Thymus (tissue), 11 donors: ENCODE measurements around the gene UVSSA. TPM values are rescaled to one million over a fixed set of nuclear protein-coding genes. Genes with fewer than 3 reads are reported as not detected.

ENCODE experiments used
- DNase-seq, 9 donors: peaks; one replicate each; pipeline ENCODE4 v3.0.0-alpha.2; 2013; ENCODE audit warnings: low spot score in 9 of 9, low read depth in 6 of 9, missing footprints in 1 of 9
- H3K27ac ChIP-seq, 2 donors: one replicate each; pipeline ENCODE4 v1.5.1; 2013; ENCODE audit warnings: control low read depth in 1 of 2, low read depth in 1 of 2, low read length in 1 of 2, mild to moderate bottlenecking in 1 of 2, moderate library complexity in 1 of 2
- H3K27me3 ChIP-seq, 2 donors: one replicate each; pipeline ENCODE4 v1.5.1; 2013; ENCODE audit warnings: low read length in 1 of 2; ENCODE audit not compliant: control insufficient read depth in 2 of 2, insufficient read depth in 1 of 2
- H3K36me3 ChIP-seq, 2 donors: one replicate each; pipeline ENCODE4 v1.5.1; 2013; ENCODE audit warnings: low read length in 1 of 2, mild to moderate bottlenecking in 1 of 2, moderate library complexity in 1 of 2; ENCODE audit not compliant: control insufficient read depth in 2 of 2, insufficient read depth in 2 of 2
- H3K4me1 ChIP-seq, 2 donors: one replicate each; pipeline ENCODE4 v1.5.1; 2013; ENCODE audit warnings: low read length in 2 of 2; ENCODE audit not compliant: control insufficient read depth in 2 of 2, insufficient read depth in 2 of 2
- H3K4me3 ChIP-seq, 2 donors: one replicate each; pipeline ENCODE4 v1.5.1; 2013; ENCODE audit warnings: low read length in 2 of 2, control low read depth in 1 of 2, mild to moderate bottlenecking in 1 of 2
- H3K9me3 ChIP-seq, 2 donors: one replicate each; pipeline ENCODE4 v1.5.1; 2013; ENCODE audit warnings: low read length in 1 of 2, mild to moderate bottlenecking in 1 of 2; ENCODE audit not compliant: control insufficient read depth in 2 of 2, insufficient read depth in 1 of 2
- WGBS: extraction: QIAGEN DNeasy Blood & Tissue Kit; methylation state at CpG from one replicate; pipeline ENCODE4 v1.1.7; 2013; 5-methylcytosine and 5-hydroxymethylcytosine counted together
- polyA plus RNA-seq: library from polyadenylated mRNA; stranded (reverse); fragments of 200-250 nt; gene quantifications from one replicate; pipeline ENCODE4 v1.2.3, GENCODE V29; 2013
- total RNA-seq: library from RNA; stranded (reverse); fragments of 120-200 nt; gene quantifications from one replicate; pipeline ENCODE4 v1.2.4, GENCODE V29; 2013
- donor health status: healthy.

UVSSA gene
- total and polyA plus RNA-seq, 2 donors = 3.9 to 15.4 TPM

- Histone ChIP-seq H3K27me3 (no peaks in the 10 kb centered on the region), H3K27ac (peak overlapping the region; percentile 79 to 88), H3K4me3 (peak overlapping the region; percentile 77 to 85), H3K9me3 (peaks cover 0 to under 1% of the 10 kb centered on the region in 2 donors), H3K4me1 (peaks cover 7 to 30% of the 10 kb centered on the region in 2 donors), H3K36me3 (peaks cover 7 to 14% of the 10 kb centered on the region in 2 donors)
- peak in 8 of 9 donors; percentile 33 to 84 (median 64) for DNase-seq
- WGBS = under 1% methylated on average over 76 of the region's 76 CpGs
Measured at GRCh38 chr4:1345903-1346780, 866 bp upstream of the UVSSA start.

- DNase-seq = peak in 4 of 9 donors; percentile 12 to 63 (median 34)
- Histone ChIP-seq H3K9me3 (no peaks in the 10 kb centered on the region), H3K27me3 (no peaks in the 10 kb centered on the region), H3K4me3 (peak overlapping the region; percentile 64 to 77), H3K4me1 (peaks cover 7 to 34% of the 10 kb centered on the region in 2 donors), H3K27ac (peak overlapping the region; percentile 89 to 93), H3K36me3 (peaks cover 6 to 12% of the 10 kb centered on the region in 2 donors)
- WGBS = under 1% methylated on average over 43 of the region's 43 CpGs
Measured at GRCh38 chr4:1347410-1347864, 429 bp downstream of the UVSSA start.

GRCh38 chr4:1348014-1348513, 1.1 kb downstream of the UVSSA start:
- no peaks in the 10 kb centered on the region for H3K27me3 ChIP-seq
- no peak for DNase-seq
- no peaks in the 10 kb centered on the region for H3K9me3 ChIP-seq
- WGBS = 84% methylated on average over 12 of the region's 12 CpGs
- H3K4me3 ChIP-seq = peak overlapping the region; percentile 64 to 77
- peaks cover 9 to 17% of the 10 kb centered on the region in 2 donors for H3K36me3 ChIP-seq
- H3K4me1 ChIP-seq = peaks cover 7 to 34% of the 10 kb centered on the region in 2 donors
- H3K27ac ChIP-seq = peak overlapping the region in 1 of 2 donors; percentile 89

GRCh38 chr4:1348746-1349145, 1.7 kb downstream of the UVSSA start:
- WGBS = 96% methylated on average over 25 of the region's 25 CpGs
- H3K9me3 ChIP-seq = no peaks in the 10 kb centered on the region
- DNase-seq = no peak
- H3K36me3 ChIP-seq = peaks cover 12 to 23% of the 10 kb centered on the region in 2 donors
- peaks cover 7 to 34% of the 10 kb centered on the region in 2 donors for H3K4me1 ChIP-seq
- H3K27ac ChIP-seq = no peak overlapping the region
- no peak overlapping the region for H3K4me3 ChIP-seq
- no peaks in the 10 kb centered on the region for H3K27me3 ChIP-seq

GRCh38 chr4:1349359-1350168, 2.6 kb downstream of the UVSSA start:
- Histone ChIP-seq H3K9me3 (no peaks in the 10 kb centered on the region), H3K4me1 (peaks cover 7 to 34% of the 10 kb centered on the region in 2 donors), H3K27me3 (no peaks in the 10 kb centered on the region), H3K27ac (no peak overlapping the region), H3K36me3 (peaks cover 13 to 28% of the 10 kb centered on the region in 2 donors), H3K4me3 (no peak overlapping the region)
- no peak for DNase-seq
- 95% methylated on average over 29 of the region's 29 CpGs for WGBS

- H3K27ac ChIP-seq = no peak overlapping the region
- DNase-seq = no peak
- H3K27me3 ChIP-seq = no peaks in the 10 kb centered on the region
- no peaks in the 10 kb centered on the region for H3K9me3 ChIP-seq
- H3K4me3 ChIP-seq = no peak overlapping the region
- 96% methylated on average over 5 of the region's 5 CpGs for WGBS
- peaks cover 7 to 29% of the 10 kb centered on the region in 2 donors for H3K4me1 ChIP-seq
- peaks cover 15 to 34% of the 10 kb centered on the region in 2 donors for H3K36me3 ChIP-seq
Measured at GRCh38 chr4:1350169-1350520, 3.1 kb downstream of the UVSSA start.

- Histone ChIP-seq H3K36me3 (peaks cover 22 to 47% of the 10 kb centered on the region in 2 donors), H3K27me3 (no peaks in the 10 kb centered on the region), H3K27ac (peak overlapping the region in 1 of 2 donors; percentile 1), H3K4me3 (no peak overlapping the region), H3K9me3 (no peaks in the 10 kb centered on the region), H3K4me1 (peaks cover 7 to 21% of the 10 kb centered on the region in 2 donors)
- peak; percentile 57 to 90 (median 77) for DNase-seq
- 46% methylated on average over 24 of the region's 24 CpGs for WGBS
Measured at GRCh38 chr4:1351854-1352566, 5.0 kb downstream of the UVSSA start.

- 96% methylated on average over 12 of the region's 12 CpGs for WGBS
- no peak overlapping the region for H3K27ac ChIP-seq
- H3K27me3 ChIP-seq = no peaks in the 10 kb centered on the region
- DNase-seq = no peak
- H3K36me3 ChIP-seq = peaks cover 22 to 51% of the 10 kb centered on the region in 2 donors
- H3K9me3 ChIP-seq = no peaks in the 10 kb centered on the region
- no peak overlapping the region for H3K4me3 ChIP-seq
- peaks cover 7 to 20% of the 10 kb centered on the region in 2 donors for H3K4me1 ChIP-seq
Measured at GRCh38 chr4:1352567-1352900, 5.5 kb downstream of the UVSSA start.
